GM23248 (cell line): ENCODE results near the gene COMP. TPM values are rescaled to one million over a fixed set of nuclear protein-coding genes. Genes with fewer than 3 reads are reported as not detected.

Experiments
- DNase-seq: peaks from one replicate; pipeline ENCODE4 v3.0.0-alpha.2; 2015
- H2AFZ ChIP-seq: fragments of 200-600 bp; sonication (generic); 2 replicates; pipeline ENCODE4 v1.6.1; 2016; ENCODE audit warnings: antibody characterized with exemption
- H3F3A ChIP-seq: fragments of 200-600 bp; sonication (generic); 2 replicates; pipeline ENCODE4 v1.6.1; 2016; ENCODE audit warnings: mild to moderate bottlenecking, antibody characterized with exemption, mixed run types; ENCODE audit not compliant: insufficient read depth
- H3K27ac ChIP-seq: fragments of 200-600 bp; sonication (generic); 2 replicates; pipeline ENCODE4 v1.5.1; 2016; ENCODE audit warnings: mild to moderate bottlenecking
- H3K27me3 ChIP-seq: fragments of 200-600 bp; sonication (generic); replicated peaks from 2 replicates; pipeline ENCODE4 v1.6.1; 2016; ENCODE audit warnings: mild to moderate bottlenecking; ENCODE audit not compliant: insufficient read depth
- H3K36me3 ChIP-seq: fragments of 200-600 bp; sonication (generic); 2 replicates; pipeline ENCODE4 v1.6.1; 2016; ENCODE audit warnings: low read depth, mild to moderate bottlenecking
- H3K4me1 ChIP-seq: fragments of 200-600 bp; sonication (generic); 2 replicates; pipeline ENCODE4 v1.6.1; 2016; ENCODE audit warnings: mild to moderate bottlenecking; ENCODE audit not compliant: insufficient read depth
- H3K4me2 ChIP-seq: fragments of 200-600 bp; sonication (generic); one replicate; pipeline ENCODE4 v1.6.1; 2016; ENCODE audit warnings: mild to moderate bottlenecking; ENCODE audit not compliant: unreplicated experiment
- H3K4me3 ChIP-seq: fragments of 200-600 bp; sonication (generic); 2 replicates; pipeline ENCODE4 v1.5.1; 2016; ENCODE audit warnings: mild to moderate bottlenecking
- H3K79me2 ChIP-seq: fragments of 200-600 bp; sonication (generic); 2 replicates; pipeline ENCODE4 v1.6.1; 2016; ENCODE audit warnings: mild to moderate bottlenecking; ENCODE audit not compliant: insufficient read depth
- H3K9ac ChIP-seq: fragments of 200-600 bp; sonication (generic); 2 replicates; pipeline ENCODE4 v1.6.1; 2016; ENCODE audit warnings: mild to moderate bottlenecking
- H3K9me2 ChIP-seq: fragments of 200-600 bp; sonication (generic); 2 replicates; pipeline ENCODE4 v1.6.1; 2016; ENCODE audit warnings: mixed run types, mild to moderate bottlenecking, moderate library complexity; ENCODE audit not compliant: insufficient read depth
- H3K9me3 ChIP-seq: fragments of 200-600 bp; sonication (generic); one replicate; pipeline ENCODE4 v1.6.1; 2017; ENCODE audit warnings: low read depth
- H4K20me1 ChIP-seq: fragments of 200-600 bp; sonication (generic); 2 replicates; pipeline ENCODE4 v1.6.0; 2016; ENCODE audit not compliant: insufficient read depth
- EZH2 ChIP-seq: fragments of 200-600 bp; sonication (generic); IDR thresholded peaks from 2 replicates; pipeline ENCODE4 v1.6.1; 2018; ENCODE audit warnings: antibody characterized with exemption, mild to moderate bottlenecking; ENCODE audit not compliant: insufficient read depth, poor library complexity, severe bottlenecking
- EZH2phosphoT487 ChIP-seq: fragments of 200-600 bp; sonication (generic); IDR thresholded peaks from 2 replicates; pipeline ENCODE4 v1.6.1; 2018; ENCODE audit warnings: antibody characterized with exemption, moderate library complexity, mild to moderate bottlenecking, low read depth; ENCODE audit not compliant: insufficient read depth
- WGBS, 2 experiments: methylation state at CpG; one replicate each; pipeline ENCODE4 v1.1.6; 2015 to 2017; ENCODE audit warnings: low lambda C conversion rate in 2 of 2, low coverage in 1 of 2; ENCODE audit errors: missing lambda C conversion rate in 2 of 2; 5-methylcytosine and 5-hydroxymethylcytosine counted together
- in situ Hi-C: fragments of 300-500 bp; cut with MboI; formaldehyde crosslinking; loops from 2 replicates; pipeline ENCODE4 v1.15.0; 2020
- polyA plus RNA-seq: library from polyadenylated mRNA; unstranded; fragments of >200 nt; fragmentation: Nextera tagmentation; extraction: Ambion mirVana; gene quantifications from 2 replicates; pipeline ENCODE4 v1.2.1, GENCODE V29; 2016
- total RNA-seq: library from RNA; depleted of rRNA; stranded (reverse); fragments of >200 nt; shearing (Covaris generic); gene quantifications from 2 replicates; pipeline ENCODE4 v1.2.3, GENCODE V29; 2014

The COMP gene
- total and polyA plus RNA-seq, 2 experiments from 2014 or later = 93.8 to 252 TPM

DNA sequence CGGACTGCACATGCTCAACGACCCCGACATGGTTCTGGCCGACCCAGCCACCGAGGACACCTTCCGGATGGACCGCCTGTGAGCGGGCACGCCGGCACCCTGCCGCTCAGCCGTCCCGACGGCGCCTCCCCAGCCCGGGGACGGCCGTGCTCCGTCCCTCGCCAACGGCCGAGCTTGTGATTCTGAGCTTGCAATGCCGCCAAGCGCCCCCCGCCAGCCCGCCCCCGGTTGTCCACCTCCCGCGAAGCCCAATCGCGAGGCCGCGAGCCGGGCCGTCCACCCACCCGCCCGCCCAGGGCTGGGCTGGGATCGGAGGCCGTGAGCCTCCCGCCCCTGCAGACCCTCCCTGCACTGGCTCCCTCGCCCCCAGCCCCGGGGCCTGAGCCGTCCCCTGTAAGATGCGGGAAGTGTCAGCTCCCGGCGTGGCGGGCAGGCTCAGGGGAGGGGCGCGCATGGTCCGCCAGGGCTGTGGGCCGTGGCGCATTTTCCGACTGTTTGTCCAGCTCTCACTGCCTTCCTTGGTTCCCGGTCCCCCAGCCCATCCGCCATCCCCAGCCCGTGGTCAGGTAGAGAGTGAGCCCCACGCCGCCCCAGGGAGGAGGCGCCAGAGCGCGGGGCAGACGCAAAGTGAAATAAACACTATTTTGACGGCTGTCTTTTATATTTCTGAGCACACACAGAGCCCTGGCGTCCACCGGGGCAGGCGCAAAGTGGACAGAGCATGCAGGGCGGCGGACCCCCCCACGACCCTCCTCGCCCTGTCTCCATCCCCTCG lies 13.6 kb downstream of the COMP start:
- WGBS, 2 experiments = 44 to 66% methylated on average over 39 to 70 of the region's 71 CpGs
- H3K4me2 ChIP-seq = no peak overlapping the region

GRCh38 chr19:18776736-18777135 lies 14.4 kb downstream of the COMP start:
- Histone ChIP-seq H3K4me2 (peak overlapping the region; percentile 6), H3K27me3 (no peaks in the 10 kb centered on the region), H3K79me2 (no peaks in the 10 kb centered on the region), H3K9me3 (no peaks in the 10 kb centered on the region), H2AFZ (no peak overlapping the region), H3K4me1 (peaks cover 11% of the 10 kb centered on the region), H3K4me3 (no peak overlapping the region), H3K27ac (peak overlapping the region; percentile 58), H3F3A (no peaks in the 10 kb centered on the region), H3K9ac (peak overlapping the region; percentile 64), H4K20me1 (no peaks in the 10 kb centered on the region), H3K9me2 (no peaks in the 10 kb centered on the region), H3K36me3 (no peaks in the 10 kb centered on the region)
- DNase-seq = peak; percentile 84
- TF ChIP-seq EZH2phosphoT487 (no peak), EZH2 (no peak)
- WGBS, 2 experiments = 37 to 40% methylated on average over 11 to 12 of the region's 12 CpGs
- in situ Hi-C loops = no loop called here

More for the DNA sequence above, 13.6 kb downstream of the COMP start:
- Histone ChIP-seq H2AFZ (no peak overlapping the region), H3K9me3 (no peaks in the 10 kb centered on the region), H3K79me2 (no peaks in the 10 kb centered on the region), H3K27ac (no peak overlapping the region), H3K27me3 (no peaks in the 10 kb centered on the region), H3K4me1 (peaks cover 11% of the 10 kb centered on the region), H3F3A (no peaks in the 10 kb centered on the region), H3K9ac (no peak overlapping the region), H3K9me2 (no peaks in the 10 kb centered on the region), H3K4me3 (no peak overlapping the region), H4K20me1 (no peaks in the 10 kb centered on the region), H3K36me3 (no peaks in the 10 kb centered on the region)
- no peak for DNase-seq
- in situ Hi-C loops = no loop called here
- no peak for TF ChIP-seq EZH2phosphoT487

DNA sequence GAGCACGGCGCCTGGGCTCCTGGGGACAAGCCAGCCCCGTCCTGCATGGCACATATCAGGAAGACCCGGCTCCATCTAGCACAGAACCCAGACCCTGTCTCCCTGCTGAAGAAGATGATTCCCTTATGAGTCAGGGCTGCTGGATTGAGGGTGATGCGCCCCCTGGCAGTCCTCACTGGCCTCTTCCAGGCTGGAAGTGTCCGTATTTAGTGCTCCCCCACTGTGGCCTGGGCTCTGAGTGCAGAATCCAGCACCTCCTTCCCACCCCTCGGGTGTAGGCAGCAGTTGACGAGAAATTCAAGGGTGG lies 14.9 kb downstream of the COMP start:
- TF ChIP-seq EZH2 (no peak), EZH2phosphoT487 (no peak)
- H4K20me1 ChIP-seq = no peaks in the 10 kb centered on the region
- H3K4me2 ChIP-seq = peak overlapping the region; percentile 6
- no peaks in the 10 kb centered on the region for H3F3A ChIP-seq
- WGBS, 2 experiments = 40% methylated on average over 7 to 8 of the region's 8 CpGs
- peaks cover 11% of the 10 kb centered on the region for H3K4me1 ChIP-seq
- peak; percentile 79 for DNase-seq
- H3K36me3 ChIP-seq = no peaks in the 10 kb centered on the region
- H3K9me3 ChIP-seq = no peaks in the 10 kb centered on the region
- H3K4me3 ChIP-seq = no peak overlapping the region
- no peak overlapping the region for H2AFZ ChIP-seq
- H3K9ac ChIP-seq = peak overlapping the region; percentile 64
- in situ Hi-C loops = no loop called here
- no peaks in the 10 kb centered on the region for H3K79me2 ChIP-seq
- H3K27ac ChIP-seq = peak overlapping the region; percentile 58
- no peaks in the 10 kb centered on the region for H3K27me3 ChIP-seq
- H3K9me2 ChIP-seq = no peaks in the 10 kb centered on the region

DNA sequence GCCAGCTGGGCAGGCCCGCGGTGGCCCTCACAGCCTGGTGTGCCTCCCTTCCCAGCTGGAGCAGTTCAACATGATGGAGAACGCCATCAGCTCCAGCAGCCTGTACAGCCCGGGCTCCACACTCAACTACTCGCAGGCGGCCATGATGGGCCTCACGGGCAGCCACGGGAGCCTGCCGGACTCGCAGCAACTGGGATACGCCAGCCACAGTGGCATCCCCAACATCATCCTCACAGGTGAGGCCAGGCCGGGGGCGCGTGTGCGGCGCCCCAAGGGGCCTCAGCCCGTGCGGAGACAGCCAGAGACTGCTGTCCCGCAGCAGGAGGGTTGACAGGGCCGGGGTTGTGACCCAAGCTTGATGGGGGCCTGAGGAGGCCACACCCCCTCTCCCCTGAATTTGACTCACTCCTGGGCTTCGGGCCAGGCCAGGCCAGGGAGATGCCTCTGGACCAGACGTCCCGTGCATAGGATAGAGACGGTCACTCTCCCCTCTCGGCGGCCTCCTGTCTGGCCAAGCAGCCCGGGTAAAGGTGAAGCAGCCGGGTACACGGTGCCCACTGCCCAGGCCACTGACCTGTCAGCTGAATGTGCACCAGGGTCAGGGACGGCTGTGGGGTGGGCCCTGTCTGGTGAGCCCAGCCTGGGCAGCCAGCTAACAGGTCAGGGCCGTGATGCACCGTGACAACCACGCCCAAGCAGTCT lies 15.4 kb downstream of the COMP start:
- 74% methylated on average over 28 to 31 of the region's 33 CpGs for WGBS, 2 experiments
- Histone ChIP-seq H3K9ac (peak overlapping the region; percentile 64; the same call in 1 of the 2 replicates), H3K27ac (peak overlapping the region; percentile 58), H3K36me3 (no peaks in the 10 kb centered on the region), H4K20me1 (no peaks in the 10 kb centered on the region), H3K27me3 (no peaks in the 10 kb centered on the region), H2AFZ (no peak overlapping the region), H3K9me2 (no peaks in the 10 kb centered on the region), H3K4me1 (peaks cover 11% of the 10 kb centered on the region), H3K79me2 (no peaks in the 10 kb centered on the region), H3K9me3 (no peaks in the 10 kb centered on the region), H3K4me3 (no peak overlapping the region), H3F3A (no peaks in the 10 kb centered on the region), H3K4me2 (peak overlapping the region; percentile 6)
- no peak for TF ChIP-seq EZH2
- no peak for TF ChIP-seq EZH2phosphoT487
- DNase-seq = peak; percentile 81
- in situ Hi-C loops = no loop called here
